Bronchial epithelial cell (primary cell): ENCODE data around the gene TAF12. TPM values are rescaled to one million over a fixed set of nuclear protein-coding genes. Genes with fewer than 3 reads are reported as not detected.
"Not testable (repeated sequence)": the region's sequence is repeated elsewhere in the genome, so short reads cannot be mapped to it uniquely, and the experiment has no call there.

Experiments
- DNase-seq: peaks from one replicate; pipeline ENCODE4 v3.0.0-alpha.2; 2010; ENCODE audit warnings: low read depth
- FAIRE-seq: peaks from 2 replicates; lab custom pipeline; 2011; peaks lifted over from hg19 to GRCh38; lab: Jason Lieb, UNC
- H3K27me3 ChIP-seq: 2 replicates; pipeline ENCODE4 v1.5.1; 2011; ENCODE audit warnings: low read length; ENCODE audit not compliant: control insufficient read depth, insufficient read depth
- H3K36me3 ChIP-seq: 2 replicates; pipeline ENCODE4 v1.5.1; 2011; ENCODE audit warnings: low read length; ENCODE audit not compliant: control insufficient read depth, insufficient read depth
- H3K4me3 ChIP-seq: 2 replicates; pipeline ENCODE4 v1.5.1; 2011; ENCODE audit warnings: mild to moderate bottlenecking, low read depth, low read length, control low read depth
- total RNA-seq: library from RNA; depleted of rRNA; stranded (reverse); fragments of >200 nt; gene quantifications from 2 replicates; pipeline ENCODE4 v1.2.1, GENCODE V29; 2014
- TF ChIP-seq, protein P1 (sequence below): IDR thresholded peaks from 2 replicates; pipeline ENCODE4 v1.5.1; 2011; ENCODE audit warnings: mild to moderate bottlenecking, moderate library complexity, low read length, control low read depth, inconsistent platforms; ENCODE audit not compliant: insufficient read depth, severe bottlenecking

TAF12 gene, protein sequence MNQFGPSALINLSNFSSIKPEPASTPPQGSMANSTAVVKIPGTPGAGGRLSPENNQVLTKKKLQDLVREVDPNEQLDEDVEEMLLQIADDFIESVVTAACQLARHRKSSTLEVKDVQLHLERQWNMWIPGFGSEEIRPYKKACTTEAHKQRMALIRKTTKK
- total RNA-seq, result 49.9 and 55.8 TPM in 2 replicates

DNA sequence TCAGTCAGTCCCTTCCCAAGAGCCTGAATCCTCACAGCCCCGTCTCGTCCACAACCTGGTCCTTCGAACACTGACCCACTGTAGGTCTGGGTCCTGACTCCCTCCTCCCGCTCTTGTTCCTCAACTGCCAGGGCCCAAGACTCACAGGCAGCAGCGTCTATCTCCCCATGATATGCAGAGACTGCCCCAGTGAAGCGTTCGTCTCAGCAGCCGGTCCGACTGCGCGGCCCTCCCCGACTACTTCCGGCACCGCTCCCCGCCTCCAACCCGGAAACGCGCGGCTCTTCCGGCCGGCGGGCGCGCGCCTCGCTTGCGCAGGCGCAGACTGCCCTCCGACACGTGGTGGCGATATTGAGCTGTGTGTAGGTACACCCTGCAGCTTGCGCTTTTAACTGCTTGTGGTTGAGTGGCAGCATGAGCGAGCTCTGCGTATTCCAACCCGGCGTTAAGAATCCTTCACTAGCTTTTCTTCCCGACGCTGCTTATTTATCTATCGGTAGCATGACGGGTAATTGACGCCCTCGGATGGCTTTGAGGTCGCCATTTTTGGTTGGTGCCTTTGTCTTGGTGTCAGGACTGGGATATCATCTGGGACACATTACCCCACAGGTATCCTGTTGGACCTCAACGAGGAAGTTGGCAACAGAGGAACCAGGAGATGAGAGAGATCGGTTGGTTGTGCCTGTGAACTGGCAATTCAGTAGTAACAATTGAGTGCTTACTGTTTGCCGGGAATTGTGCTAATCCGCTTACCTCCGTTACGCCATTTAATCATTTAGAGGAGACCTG is at the start of gene TAF12:
TSS of gene TAF12 (minus strand) at position 221 of the 789 bp plus-strand sequence. CDS start 20,986 bp downstream, outside the sequence.
- DNase-seq, result peak; percentile 91
- Histone ChIP-seq H3K4me3 (peak within 1 kb of the TSS; percentile 95), H3K27me3 (no peaks in the 10 kb centered on the region), H3K36me3 (no peaks in the 10 kb centered on the region)
- TF ChIP-seq, protein P1, sequence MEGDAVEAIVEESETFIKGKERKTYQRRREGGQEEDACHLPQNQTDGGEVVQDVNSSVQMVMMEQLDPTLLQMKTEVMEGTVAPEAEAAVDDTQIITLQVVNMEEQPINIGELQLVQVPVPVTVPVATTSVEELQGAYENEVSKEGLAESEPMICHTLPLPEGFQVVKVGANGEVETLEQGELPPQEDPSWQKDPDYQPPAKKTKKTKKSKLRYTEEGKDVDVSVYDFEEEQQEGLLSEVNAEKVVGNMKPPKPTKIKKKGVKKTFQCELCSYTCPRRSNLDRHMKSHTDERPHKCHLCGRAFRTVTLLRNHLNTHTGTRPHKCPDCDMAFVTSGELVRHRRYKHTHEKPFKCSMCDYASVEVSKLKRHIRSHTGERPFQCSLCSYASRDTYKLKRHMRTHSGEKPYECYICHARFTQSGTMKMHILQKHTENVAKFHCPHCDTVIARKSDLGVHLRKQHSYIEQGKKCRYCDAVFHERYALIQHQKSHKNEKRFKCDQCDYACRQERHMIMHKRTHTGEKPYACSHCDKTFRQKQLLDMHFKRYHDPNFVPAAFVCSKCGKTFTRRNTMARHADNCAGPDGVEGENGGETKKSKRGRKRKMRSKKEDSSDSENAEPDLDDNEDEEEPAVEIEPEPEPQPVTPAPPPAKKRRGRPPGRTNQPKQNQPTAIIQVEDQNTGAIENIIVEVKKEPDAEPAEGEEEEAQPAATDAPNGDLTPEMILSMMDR, result peak; percentile 62
- no peak for FAIRE-seq

DNA sequence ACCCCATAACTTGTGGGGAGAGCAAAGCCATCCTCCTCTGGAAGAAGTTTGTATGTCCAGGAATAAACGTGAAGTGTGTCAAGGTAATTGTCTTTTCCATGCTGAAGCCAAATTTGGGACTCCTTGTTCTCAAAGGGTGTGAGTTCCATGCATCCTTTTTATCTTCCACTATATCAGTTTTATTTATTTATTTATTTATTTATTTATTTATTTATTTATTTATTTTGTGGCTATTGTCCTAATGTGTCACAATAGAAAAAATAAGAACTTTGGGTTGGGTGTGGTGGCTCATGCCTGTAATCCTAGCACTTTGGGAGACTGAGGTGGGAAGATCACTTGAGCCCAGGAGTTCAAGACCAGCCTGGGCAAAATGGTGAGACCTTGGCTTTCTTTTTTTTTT is 48.8 kb upstream of the TAF12 start:
- H3K4me3 ChIP-seq, DNase-seq, H3K27me3 ChIP-seq, H3K36me3 ChIP-seq, FAIRE-seq: not testable (repeated sequence)

- DNase-seq, result no peak
- TF ChIP-seq, protein P1, result no peak
- H3K36me3 ChIP-seq, result peaks cover 1% of the 10 kb centered on the region
- H3K27me3 ChIP-seq, result no peaks in the 10 kb centered on the region
- no peak for FAIRE-seq
- H3K4me3 ChIP-seq, result no peak overlapping the region
These were observed 42.1 kb upstream of the TAF12 start for GRCh38 chr1:28684937-28685336.

DNA sequence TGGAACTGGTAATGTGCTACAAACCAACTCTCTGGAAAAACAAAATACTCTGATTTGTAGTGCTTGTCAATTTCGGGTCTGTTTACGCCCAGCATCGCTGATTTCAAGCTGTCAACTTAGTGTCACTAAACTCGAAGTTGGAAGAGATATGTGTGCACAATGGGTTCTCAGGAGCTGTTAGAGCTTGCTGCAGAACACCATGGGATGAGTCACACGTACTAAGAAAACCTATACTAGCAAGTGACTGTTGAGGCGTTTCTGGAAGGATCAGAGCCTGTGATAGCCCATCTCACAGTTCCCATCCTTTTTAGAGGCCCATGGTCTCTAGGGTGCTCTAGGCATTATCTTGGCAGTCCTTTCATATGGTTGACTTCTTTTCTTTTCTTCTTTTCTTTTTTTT is 40.0 kb upstream of the TAF12 start:
- Histone ChIP-seq H3K4me3 (no peak overlapping the region), H3K36me3 (peaks cover 1% of the 10 kb centered on the region), H3K27me3 (no peaks in the 10 kb centered on the region)
- TF ChIP-seq, protein P1, result no peak
- DNase-seq (peak; percentile 68), FAIRE-seq (peak; percentile 70)

DNA sequence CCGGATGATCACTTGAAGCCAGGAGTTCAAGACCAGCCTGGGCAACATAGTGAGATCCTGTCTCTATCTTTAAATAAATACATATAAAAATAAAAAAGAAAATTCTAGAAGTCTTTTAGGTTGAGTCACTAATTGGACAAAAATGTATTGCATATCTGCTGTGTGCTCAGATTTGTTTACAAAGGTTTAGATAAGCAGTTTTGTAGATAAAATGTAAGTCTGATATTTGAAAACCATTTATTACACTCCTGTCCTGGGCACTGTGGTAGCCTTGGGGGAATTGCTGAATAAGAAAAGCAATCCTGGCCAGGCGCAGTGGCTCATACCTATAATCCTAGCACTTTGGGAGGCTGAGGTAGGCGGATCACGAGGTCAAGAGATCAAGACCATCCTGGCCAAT is 37.3 kb upstream of the TAF12 start:
- Histone ChIP-seq H3K4me3 (no peak overlapping the region), H3K27me3 (no peaks in the 10 kb centered on the region), H3K36me3 (no peaks in the 10 kb centered on the region)
- DNase-seq (no peak), FAIRE-seq (no peak)
- TF ChIP-seq, protein P1, result no peak

GRCh38 chr1:28675924-28676257 is 33.0 kb upstream of the TAF12 start:
- FAIRE-seq, result no peak
- no peak overlapping the region for H3K4me3 ChIP-seq
- TF ChIP-seq, protein P1, result no peak

DNA sequence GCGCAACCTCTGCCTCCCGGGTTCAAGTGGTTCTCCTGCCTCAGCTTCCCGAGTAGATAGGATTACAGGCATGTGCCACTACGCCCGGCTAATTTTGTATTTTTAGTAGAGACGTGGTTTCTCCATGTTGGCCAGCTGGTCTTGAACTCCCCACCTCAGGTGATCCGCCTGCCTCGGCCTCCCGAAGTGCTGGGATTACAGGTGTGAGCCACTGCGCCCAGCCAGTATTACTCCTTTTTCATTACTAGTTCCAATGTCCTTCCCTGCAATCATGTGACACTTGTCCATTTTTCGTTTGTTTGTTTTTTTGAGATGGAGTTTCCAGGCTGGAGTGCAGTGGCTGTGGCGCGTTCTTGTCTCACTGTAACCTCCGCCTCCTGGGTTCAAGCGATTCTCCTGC is 30.1 kb upstream of the TAF12 start:
- not testable (repeated sequence) for DNase-seq, H3K4me3 ChIP-seq, H3K27me3 ChIP-seq, H3K36me3 ChIP-seq, FAIRE-seq

More at GRCh38 chr1:28675924-28676257, 33.0 kb upstream of the TAF12 start:
- DNase-seq, result no peak
- Histone ChIP-seq H3K36me3 (no peaks in the 10 kb centered on the region), H3K27me3 (no peaks in the 10 kb centered on the region)
